Retinal pigment epithelial cell (primary cell): ENCODE measurements around the gene TRAPPC12.
"Not testable (repeated sequence)": the region's sequence is repeated elsewhere in the genome, so short reads cannot be mapped to it uniquely, and the experiment has no call there.

Experiments used
- DNase-seq: peaks from one replicate; pipeline ENCODE4 v3.0.0-alpha.2; 2010; ENCODE audit warnings: low read depth
- H3K4me3 ChIP-seq: 2 replicates; pipeline ENCODE4 v1.5.1; 2011; ENCODE audit warnings: mild to moderate bottlenecking, low read length, control low read depth, moderate library complexity
- CTCF ChIP-seq: conservative IDR thresholded peaks from 2 replicates; pipeline ENCODE4 v1.5.1; 2011; ENCODE audit warnings: low read depth, low read length, control low read depth, inconsistent platforms

Gene TRAPPC12

DNA sequence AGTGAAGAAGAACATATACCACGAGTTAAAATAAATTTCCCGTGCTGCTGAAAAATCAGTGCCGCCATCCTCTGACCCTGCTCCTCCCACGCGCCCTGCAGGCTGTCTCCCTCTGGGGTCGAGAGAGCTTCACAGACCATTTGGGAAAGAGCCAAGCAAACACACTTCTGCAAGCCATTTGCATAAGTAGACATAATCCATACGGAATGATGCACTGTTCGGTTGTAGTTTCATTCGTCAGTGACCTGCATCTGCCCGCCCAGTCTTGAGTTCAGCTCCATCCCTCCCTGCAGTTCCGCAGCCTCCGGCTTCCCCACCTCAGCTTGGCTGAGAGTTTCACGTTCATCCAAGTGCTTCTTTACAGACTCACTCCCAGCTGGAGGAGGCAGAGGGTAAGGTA is 69.6 kb downstream of the TRAPPC12 start:
- no peak for TF ChIP-seq CTCF
- no peak for DNase-seq
- H3K4me3 ChIP-seq = no peak overlapping the region

- DNase-seq = no peak
- no peak for TF ChIP-seq CTCF
Measured at GRCh38 chr2:3449936-3450335, 70.4 kb downstream of the TRAPPC12 start.

GRCh38 chr2:3450385-3451010 is 71.0 kb downstream of the TRAPPC12 start:
- no peak for TF ChIP-seq CTCF

More at GRCh38 chr2:3449936-3450335, 70.4 kb downstream of the TRAPPC12 start:
- no peak overlapping the region for H3K4me3 ChIP-seq

DNA sequence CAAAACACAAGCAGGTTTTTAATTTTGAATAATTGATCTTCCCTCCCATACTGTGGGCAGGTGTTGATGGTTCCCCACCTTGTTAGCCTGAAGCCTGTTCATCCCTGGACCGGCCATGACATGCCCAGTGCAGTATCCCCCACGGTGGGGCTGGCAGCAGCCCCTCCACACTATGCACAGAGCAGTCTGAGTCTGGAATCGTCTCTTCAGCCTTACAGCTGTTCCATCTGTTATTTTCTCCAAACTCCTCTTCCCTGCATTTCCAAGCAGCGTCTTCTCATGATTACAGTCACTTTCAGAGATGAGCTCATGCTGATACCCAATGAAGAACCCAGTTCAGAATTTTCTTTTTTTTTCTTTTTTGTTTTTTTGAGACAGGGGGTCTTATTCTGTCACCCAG is 71.7 kb downstream of the TRAPPC12 start:
- H3K4me3 ChIP-seq = no peak overlapping the region
- no peak for DNase-seq
- TF ChIP-seq CTCF = no peak

More at GRCh38 chr2:3450385-3451010, 71.0 kb downstream of the TRAPPC12 start:
- no peak for DNase-seq
- no peak overlapping the region for H3K4me3 ChIP-seq

DNA sequence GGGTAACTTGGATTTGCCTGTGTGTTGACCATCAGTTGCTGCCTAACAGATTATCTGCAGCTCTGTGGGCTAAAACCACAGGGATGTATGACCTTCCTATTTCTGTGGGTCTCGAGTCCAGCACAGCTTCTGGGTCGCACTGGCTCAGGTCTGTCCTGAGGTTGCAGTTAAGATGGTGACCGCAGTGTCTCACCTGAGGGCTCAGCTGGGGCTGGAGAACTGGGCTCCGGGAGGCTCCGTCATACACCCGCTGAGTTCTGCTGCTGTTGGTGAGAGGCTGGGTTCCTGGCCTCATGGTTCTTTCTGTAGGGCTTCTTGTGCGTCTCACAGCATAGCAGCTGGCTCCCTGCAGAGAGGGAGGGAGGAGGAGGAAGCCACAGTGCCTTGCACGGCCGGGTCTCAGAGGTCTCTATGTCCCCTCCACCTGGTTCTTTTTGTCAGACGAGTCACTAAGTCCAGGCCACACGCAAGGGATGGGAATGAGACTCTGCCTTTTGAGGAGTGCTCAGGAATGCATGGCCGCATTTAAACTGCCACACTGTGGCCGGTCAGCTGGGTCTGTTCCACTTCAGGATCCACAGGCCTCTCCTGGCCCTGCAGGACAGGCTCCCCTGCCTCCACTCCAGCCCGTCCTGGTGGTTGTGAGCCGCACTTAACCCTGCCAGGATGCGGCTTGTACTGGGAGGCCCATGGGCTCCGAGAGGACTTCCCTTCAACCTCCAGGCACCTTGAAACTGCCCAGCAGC is 72.6 kb downstream of the TRAPPC12 start:
- DNase-seq = no peak
- H3K4me3 ChIP-seq = no peak overlapping the region
- no peak for TF ChIP-seq CTCF

DNA sequence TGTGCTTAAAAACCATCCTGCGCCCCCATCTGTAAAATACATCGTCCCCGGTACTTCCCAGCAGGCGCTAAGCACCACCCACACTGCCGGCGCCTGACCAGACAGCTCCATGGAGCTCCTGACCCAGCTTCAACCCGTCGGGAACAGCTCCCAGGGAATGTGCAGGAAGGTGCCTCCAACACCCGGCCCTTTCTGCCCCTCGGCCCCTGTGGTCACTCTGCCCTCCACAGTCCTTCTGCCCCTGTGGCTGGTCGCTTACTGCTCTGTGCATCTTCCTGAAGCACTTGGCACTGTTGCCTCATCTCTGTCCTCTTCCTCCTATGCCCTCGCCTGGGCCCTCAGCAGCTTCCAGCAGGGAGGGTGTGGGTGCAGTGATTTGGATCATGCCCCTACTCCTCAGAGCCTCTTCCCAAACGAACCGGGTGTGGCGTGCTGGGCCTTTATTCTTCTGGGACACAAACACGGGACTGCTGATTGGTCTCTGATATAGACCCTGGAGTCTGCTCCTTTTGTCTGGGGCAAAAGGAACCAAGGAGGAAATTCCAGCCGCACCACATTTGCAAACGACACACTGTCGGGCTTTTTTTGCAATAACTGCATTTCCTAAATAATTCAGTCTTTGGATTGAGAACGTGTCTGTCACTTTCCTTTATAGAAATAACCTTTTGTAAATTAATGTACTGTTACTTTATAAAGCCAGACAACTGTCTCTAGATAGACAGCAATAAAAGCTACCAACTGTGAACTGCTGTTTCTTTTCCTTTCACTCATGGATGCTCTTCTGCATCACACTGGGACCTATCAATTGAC is 73.9 kb downstream of the TRAPPC12 start:
- no peak overlapping the region for H3K4me3 ChIP-seq
- TF ChIP-seq CTCF = no peak
- no peak for DNase-seq

- H3K4me3 ChIP-seq, DNase-seq: not testable (repeated sequence)
Measured at GRCh38 chr2:3454005-3454404, 74.5 kb downstream of the TRAPPC12 start.
